SK-N-MC (cell line): Measurements from ENCODE around the gene GLO1.

Experiments used
- EZH2 ChIP-seq: fragments of 200-600 bp; sonication (generic); IDR thresholded peaks from one replicate; pipeline ENCODE4 v1.6.1; 2017; ENCODE audit warnings: antibody characterized with exemption
- POLR2AphosphoS5 ChIP-seq: IDR thresholded peaks from 2 replicates; pipeline ENCODE4 v1.6.1; 2012; ENCODE audit warnings: mild to moderate bottlenecking, low read depth, low read length, borderline replicate concordance

DNA sequence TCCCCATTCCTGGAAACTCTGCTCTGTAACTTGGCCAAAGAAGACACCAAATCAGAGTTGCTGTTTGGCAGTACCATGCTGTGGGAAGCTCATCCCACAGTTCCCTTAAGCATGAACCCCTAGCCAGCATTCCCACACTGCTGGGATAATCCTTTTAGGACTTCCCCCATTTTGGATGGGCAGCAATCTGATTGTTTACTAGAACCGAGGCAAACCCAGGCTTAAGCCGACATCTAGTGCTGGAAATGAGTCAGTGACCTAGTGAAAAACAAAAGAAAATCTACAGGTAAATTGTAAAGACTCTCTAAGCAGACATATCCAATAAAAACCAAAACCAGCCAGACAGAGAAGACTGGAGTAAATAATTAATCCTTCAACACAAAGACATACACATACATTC, 17.4 kb upstream of the GLO1 start:
- TF ChIP-seq POLR2AphosphoS5 (no peak), EZH2 (no peak)
